HepG2 (cell line): ENCODE measurements around the gene CCL23. TPM values are rescaled to one million over a fixed set of nuclear protein-coding genes. Genes with fewer than 3 reads are reported as not detected.

ENCODE experiments used
- CENPBD1 ChIP-seq: sonication (generic); formaldehyde crosslinking; IDR thresholded peaks from 2 replicates; pipeline ENCODE4 v1.8.0; 2022; ENCODE audit warnings: missing genetic modification reagents, low read depth, mild to moderate bottlenecking, borderline replicate concordance
- GPBP1L1 ChIP-seq: sonication (generic); formaldehyde crosslinking; IDR thresholded peaks from 2 replicates; pipeline ENCODE4 v1.5.0; 2020; ENCODE audit warnings: mild to moderate bottlenecking, missing genetic modification reagents
- GPN1 ChIP-seq: sonication (generic); formaldehyde crosslinking; IDR thresholded peaks from 2 replicates; pipeline ENCODE4 v1.5.1; 2020; ENCODE audit warnings: missing genetic modification reagents, borderline replicate concordance
- KAT7 ChIP-seq: IDR thresholded peaks from 2 replicates; pipeline ENCODE4 v1.6.1; 2018; ENCODE audit warnings: borderline replicate concordance, missing compliant biosample characterization
- LRRFIP1 ChIP-seq: sonication (generic); formaldehyde crosslinking; conservative IDR thresholded peaks from 2 replicates; pipeline ENCODE4 v1.4.0; 2020; ENCODE audit warnings: missing genetic modification reagents
- NR1H2 ChIP-seq: sonication (generic); formaldehyde crosslinking; IDR thresholded peaks from 2 replicates; pipeline ENCODE4 v1.8.1; 2022; ENCODE audit warnings: low read depth, missing genetic modification reagents, borderline replicate concordance
- NR2F1 ChIP-seq, 2 experiments: fragments of 450-650 bp in 1 of 2; formaldehyde crosslinking in 1 of 2; IDR thresholded peaks; 2 replicates each; pipeline versions ENCODE4 v1.5.0 to v1.6.1; 2016 to 2020; ENCODE audit warnings: mild to moderate bottlenecking in 1 of 2, missing compliant biosample characterization in 1 of 2, missing genetic modification reagents in 1 of 2, moderate library complexity in 1 of 2
- PAWR ChIP-seq: sonication (generic); formaldehyde crosslinking; IDR thresholded peaks from 2 replicates; pipeline ENCODE4 v1.4.0; 2020; ENCODE audit warnings: missing genetic modification reagents, mild to moderate bottlenecking, borderline replicate concordance
- PBX3 ChIP-seq: sonication (generic); formaldehyde crosslinking; IDR thresholded peaks from 2 replicates; pipeline ENCODE4 v1.8.1; 2023; ENCODE audit warnings: missing genetic modification reagents, inconsistent platforms, borderline replicate concordance
- PCBP1 ChIP-seq: fragments of 200-400 bp; formaldehyde crosslinking; IDR thresholded peaks from 2 replicates; pipeline ENCODE4 v1.6.1; 2017; ENCODE audit warnings: mild to moderate bottlenecking, low read depth, low read length, borderline replicate concordance
- PLRG1 ChIP-seq: fragments of 450-650 bp; conservative IDR thresholded peaks from 2 replicates; pipeline ENCODE4 v1.6.1; 2016
- PPARG ChIP-seq: conservative IDR thresholded peaks from 2 replicates; pipeline ENCODE4 v1.6.1; 2016; ENCODE audit warnings: missing biosample characterization, missing genetic modification reagents
- PRPF4 ChIP-seq: fragments of 200-400 bp; formaldehyde crosslinking; IDR thresholded peaks from 2 replicates; pipeline ENCODE4 v1.6.1; 2016; ENCODE audit warnings: low read length, low read depth; ENCODE audit not compliant: poor library complexity, severe bottlenecking
- SNAPC5 ChIP-seq: sonication (generic); formaldehyde crosslinking; IDR thresholded peaks from 2 replicates; pipeline ENCODE4 v1.8.1; 2023; ENCODE audit warnings: mild to moderate bottlenecking, missing genetic modification reagents, borderline replicate concordance
- TCF12 ChIP-seq, 2 experiments: fragments of 450-650 bp in 1 of 2; sonication (generic) in 1 of 2; formaldehyde crosslinking in 1 of 2; IDR thresholded peaks; 2 replicates each; pipeline versions ENCODE4 v1.6.1 to v1.8.0; 2017 to 2022; ENCODE audit warnings: antibody characterized with exemption in 1 of 2, mild to moderate bottlenecking in 1 of 2, missing genetic modification reagents in 1 of 2, moderate library complexity in 1 of 2
- TEF ChIP-seq: sonication (generic); formaldehyde crosslinking; IDR thresholded peaks from 2 replicates; pipeline ENCODE4 v1.5.0; 2020; ENCODE audit warnings: missing genetic modification reagents
- ZBTB21 ChIP-seq: sonication (generic); formaldehyde crosslinking; IDR thresholded peaks from 2 replicates; pipeline ENCODE4 v1.4.0; 2020; ENCODE audit warnings: missing genetic modification reagents
- ZNF207 ChIP-seq: fragments of 450-650 bp; IDR thresholded peaks from 2 replicates; pipeline ENCODE4 v1.6.1; 2016; ENCODE audit warnings: antibody characterized with exemption, borderline replicate concordance
- ZNF235 ChIP-seq: sonication (generic); formaldehyde crosslinking; IDR thresholded peaks from 2 replicates; pipeline ENCODE4 v1.8.1; 2023; ENCODE audit warnings: mild to moderate bottlenecking, missing genetic modification reagents, borderline replicate concordance
- ZNF484 ChIP-seq: sonication (generic); formaldehyde crosslinking; IDR thresholded peaks from 2 replicates; pipeline ENCODE4 v1.5.1; 2020; ENCODE audit warnings: mild to moderate bottlenecking, low read depth, missing genetic modification reagents, borderline replicate concordance
- ZNF530 ChIP-seq: sonication (generic); formaldehyde crosslinking; IDR thresholded peaks from 2 replicates; pipeline ENCODE4 v1.5.0; 2020; ENCODE audit warnings: low read depth, mild to moderate bottlenecking, missing genetic modification reagents
- ZSCAN5A ChIP-seq: sonication (generic); formaldehyde crosslinking; IDR thresholded peaks from 2 replicates; pipeline ENCODE4 v1.8.0; 2022; ENCODE audit warnings: mild to moderate bottlenecking, missing genetic modification reagents, borderline replicate concordance
- polyA plus RNA-seq, 8 experiments: library from polyadenylated mRNA; depleted of rRNA in 3 of 8; stranded (reverse) in 7 of 8; unstranded in 1 of 8; fragments of >200 nt; fragmentation: Illumina TruSeq in 4 of 8; extraction: Trizol in 4 of 8; gene quantifications; 2 replicates each; pipeline versions ENCODE4 v1.2.1 to v1.2.3, GENCODE V29; 2011 to 2016; ENCODE audit warnings: low read depth in 4 of 8, missing spikeins in 1 of 8, mixed read lengths in 1 of 8; ENCODE audit not compliant: insufficient read depth in 1 of 8
- total RNA-seq, 5 experiments: library from RNA; depleted of rRNA; stranded (reverse); fragments of >200 nt; fragmentation: Illumina TruSeq; extraction: Trizol; gene quantifications; 2 replicates each; pipeline ENCODE4 v1.2.3, GENCODE V29; 2016; ENCODE audit warnings: low read depth in 1 of 5

The CCL23 gene
- total and polyA plus RNA-seq, 2 of the 13 experiments (the other 11 are each of a cell fraction or from before 2014, with no cell fraction given), result not detected

- TF ChIP-seq GPBP1L1 (CRISPR knock-in tag) (no peak), SNAPC5 (no peak), ZBTB21 (CRISPR knock-in tag) (no peak), PLRG1 (no peak), ZNF207 (no peak), ZNF235 (CRISPR knock-in tag) (no peak), TCF12 (IDR thresholded peaks at IDR 0.05) (no peak), TCF12 (CRISPR knock-in tag; IDR thresholded peaks at IDR 0.05) (no peak), PPARG (CRISPR knock-in tag) (peak; percentile 96), PBX3 (no peak), KAT7 (CRISPR knock-in tag) (peak; percentile 26), CENPBD1 (CRISPR knock-in tag) (no peak), ZNF484 (CRISPR knock-in tag) (no peak), PAWR (CRISPR knock-in tag) (no peak), NR2F1 (CRISPR knock-in tag; IDR thresholded peaks at IDR 0.05) (peak in 1 of 2 experiments; percentile 70; a peak in 2 of 4 replicates), LRRFIP1 (CRISPR knock-in tag) (no peak), GPN1 (CRISPR knock-in tag) (no peak), PRPF4 (no peak), NR1H2 (CRISPR knock-in tag) (no peak), ZSCAN5A (CRISPR knock-in tag) (no peak), ZNF530 (CRISPR knock-in tag) (no peak), PCBP1 (no peak), TEF (CRISPR knock-in tag) (no peak)
Measured at GRCh38 chr17:35972945-35973332, 44.8 kb downstream of the CCL23 start (continued).
